Stimulated activated naive B cell treated with anti-CD40 and anti-IgM and Interleukin-4, amounts not matched to agents 10 μg/mL and 1 μg/mL and 100 μg/mL, for 72 hours (primary cell): Measurements from ENCODE around the gene DCUN1D4.
"Not testable (repeated sequence)": the region's sequence is repeated elsewhere in the genome, so short reads cannot be mapped to it uniquely, and the experiment has no call there.

Experiments
- ATAC-seq, 2 donors: fragments of 150-1000 bp; cut with Tn5 transposase; replicated peaks; 2 replicates each; pipeline ENCODE4 v1.10.0; 2021; ENCODE audit warnings: moderate library complexity in 1 of 2
- DNase-seq: peaks from one replicate; pipeline ENCODE4 v3.0.0; 2021
- H3K27ac Mint-ChIP-seq: one replicate; pipeline ENCODE4 v1.8.0; 2022; ENCODE audit warnings: mild to moderate bottlenecking, mixed read lengths
- H3K27me3 Mint-ChIP-seq, 2 donors: one replicate each; pipeline ENCODE4 v1.8.0; 2022; ENCODE audit warnings: mixed read lengths in 2 of 2
- H3K36me3 Mint-ChIP-seq, 2 donors: one replicate each; pipeline ENCODE4 v1.8.0; 2022; ENCODE audit warnings: mixed read lengths in 2 of 2, mild to moderate bottlenecking in 1 of 2
- H3K4me1 Mint-ChIP-seq, 2 donors: one replicate each; pipeline ENCODE4 v1.8.0; 2022; ENCODE audit warnings: mixed read lengths in 2 of 2, mild to moderate bottlenecking in 1 of 2
- H3K4me3 Mint-ChIP-seq, 2 donors: one replicate each; pipeline ENCODE4 v1.8.0; 2022; ENCODE audit warnings: mild to moderate bottlenecking in 2 of 2, mixed read lengths in 2 of 2, moderate library complexity in 1 of 2
- H3K9me3 Mint-ChIP-seq, 2 donors: one replicate each; pipeline ENCODE4 v1.8.0; 2022; ENCODE audit warnings: mixed read lengths in 2 of 2, mild to moderate bottlenecking in 1 of 2

Gene DCUN1D4

DNA sequence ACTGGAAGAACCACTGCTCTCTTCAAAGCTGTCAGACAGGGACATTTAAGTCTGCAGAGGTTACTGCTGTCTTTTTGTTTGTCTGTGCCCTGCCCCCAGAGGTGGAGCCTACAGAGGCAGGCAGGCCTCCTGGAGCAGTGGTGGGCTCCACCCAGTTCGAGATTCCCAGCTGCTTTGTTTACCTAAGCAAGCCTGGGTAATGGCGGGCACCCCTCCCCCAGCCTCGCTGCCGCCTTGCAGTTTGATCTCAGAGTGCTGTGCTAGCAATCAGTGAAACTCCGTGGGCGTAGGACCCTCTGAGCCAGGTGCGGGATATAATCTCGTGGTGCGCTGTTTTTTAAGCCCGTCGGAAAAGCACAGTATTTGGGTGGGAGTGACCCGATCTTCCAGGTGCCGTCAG, 97.5 kb downstream of the DCUN1D4 start:
- not testable (repeated sequence) for H3K27ac Mint-ChIP-seq, H3K4me1 Mint-ChIP-seq, H3K4me3 Mint-ChIP-seq, H3K36me3 Mint-ChIP-seq, DNase-seq, H3K27me3 Mint-ChIP-seq, ATAC-seq, H3K9me3 Mint-ChIP-seq

DNA sequence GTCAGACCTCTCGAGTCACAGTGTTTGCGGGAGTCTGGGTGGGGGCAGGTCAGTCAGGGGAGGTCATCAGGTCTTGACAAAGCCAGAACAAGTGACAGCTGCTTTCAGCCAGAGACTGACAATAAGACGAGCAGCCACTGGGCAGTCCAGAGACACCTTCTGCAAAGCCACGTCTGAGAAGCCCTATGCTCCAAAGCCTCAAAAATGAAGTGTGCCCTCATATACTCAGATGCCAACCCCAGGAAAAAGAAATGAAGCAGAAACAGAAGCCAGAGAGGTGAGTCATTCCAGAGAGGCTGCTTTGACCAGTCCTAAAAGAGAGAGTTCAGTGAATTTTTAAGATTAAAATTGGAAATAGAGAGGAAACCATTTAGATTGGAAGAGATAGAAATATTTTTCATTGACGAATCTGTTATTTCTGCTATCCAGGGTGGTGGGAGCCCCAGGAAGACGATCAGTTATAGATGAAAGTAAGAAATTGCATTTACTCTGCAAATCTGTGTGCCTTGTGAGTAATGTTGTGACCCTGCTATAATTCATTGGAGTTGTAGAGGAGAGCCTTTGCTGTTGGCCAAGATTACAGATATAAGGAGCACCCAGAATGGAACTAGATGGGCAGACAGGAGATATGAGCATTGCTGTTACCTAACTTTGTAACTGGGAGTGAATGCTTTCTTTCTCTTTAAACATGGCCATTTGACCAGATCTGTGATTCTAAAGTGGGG, 99.3 kb downstream of the DCUN1D4 start:
- H3K36me3 Mint-ChIP-seq, result no peaks in the 10 kb centered on the region
- no peaks in the 10 kb centered on the region for H3K4me1 Mint-ChIP-seq
- DNase-seq (no peak), ATAC-seq (no peak)
- H3K27ac Mint-ChIP-seq, result no peak overlapping the region
- H3K27me3 Mint-ChIP-seq, result no peaks in the 10 kb centered on the region
- peaks cover 5 to 7% of the 10 kb centered on the region in 2 donors for H3K9me3 Mint-ChIP-seq
- H3K4me3 Mint-ChIP-seq, result no peak overlapping the region

DNA sequence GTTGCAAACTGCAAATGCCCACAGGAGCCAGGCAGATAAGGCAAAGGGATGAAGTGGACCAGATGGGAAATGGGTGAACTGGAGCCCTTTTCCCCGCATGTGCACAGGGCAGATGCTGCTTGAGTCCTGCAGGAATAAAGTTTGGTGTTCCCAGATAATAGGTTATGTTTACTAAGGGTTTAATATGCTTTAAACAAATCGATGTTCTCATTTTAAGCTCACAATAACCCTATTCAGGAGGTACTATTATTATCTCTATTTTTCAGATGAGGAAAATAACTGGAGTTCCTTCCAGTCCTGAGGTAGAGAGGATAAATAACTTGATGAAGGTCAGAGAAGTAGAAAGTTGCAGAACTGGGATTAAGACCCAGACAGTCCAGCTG, 99.9 kb downstream of the DCUN1D4 start:
- Mint-ChIP-seq H3K4me1 (no peaks in the 10 kb centered on the region), H3K27me3 (no peaks in the 10 kb centered on the region), H3K4me3 (no peak overlapping the region), H3K9me3 (peaks cover 5 to 7% of the 10 kb centered on the region in 2 donors), H3K36me3 (no peaks in the 10 kb centered on the region), H3K27ac (no peak overlapping the region)
- ATAC-seq, result no peak
- no peak for DNase-seq

DNA sequence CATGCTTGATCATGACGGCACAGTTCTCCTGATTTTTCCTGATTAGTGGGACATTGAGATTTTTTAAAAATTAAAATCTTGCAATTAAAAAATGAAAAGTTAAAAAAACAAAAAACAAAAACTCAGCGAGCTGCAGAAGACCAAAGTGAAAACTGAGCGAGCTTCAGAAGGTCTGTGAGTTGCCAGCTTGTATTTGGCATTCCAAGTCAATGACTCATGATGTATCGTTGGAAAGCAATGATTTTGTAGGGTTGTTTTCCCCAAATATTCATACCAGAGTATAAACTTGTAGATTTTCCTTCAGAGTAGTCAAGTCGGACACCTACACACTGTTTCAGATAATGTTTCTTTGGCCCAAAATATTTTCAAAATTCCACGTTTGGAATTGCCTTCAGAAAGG, 100.3 kb downstream of the DCUN1D4 start:
- Mint-ChIP-seq H3K9me3 (peaks cover 5 to 6% of the 10 kb centered on the region in 2 donors), H3K36me3 (no peaks in the 10 kb centered on the region), H3K27me3 (no peaks in the 10 kb centered on the region), H3K4me3 (no peak overlapping the region), H3K4me1 (no peaks in the 10 kb centered on the region), H3K27ac (no peak overlapping the region)
- ATAC-seq (no peak), DNase-seq (no peak)

DNA sequence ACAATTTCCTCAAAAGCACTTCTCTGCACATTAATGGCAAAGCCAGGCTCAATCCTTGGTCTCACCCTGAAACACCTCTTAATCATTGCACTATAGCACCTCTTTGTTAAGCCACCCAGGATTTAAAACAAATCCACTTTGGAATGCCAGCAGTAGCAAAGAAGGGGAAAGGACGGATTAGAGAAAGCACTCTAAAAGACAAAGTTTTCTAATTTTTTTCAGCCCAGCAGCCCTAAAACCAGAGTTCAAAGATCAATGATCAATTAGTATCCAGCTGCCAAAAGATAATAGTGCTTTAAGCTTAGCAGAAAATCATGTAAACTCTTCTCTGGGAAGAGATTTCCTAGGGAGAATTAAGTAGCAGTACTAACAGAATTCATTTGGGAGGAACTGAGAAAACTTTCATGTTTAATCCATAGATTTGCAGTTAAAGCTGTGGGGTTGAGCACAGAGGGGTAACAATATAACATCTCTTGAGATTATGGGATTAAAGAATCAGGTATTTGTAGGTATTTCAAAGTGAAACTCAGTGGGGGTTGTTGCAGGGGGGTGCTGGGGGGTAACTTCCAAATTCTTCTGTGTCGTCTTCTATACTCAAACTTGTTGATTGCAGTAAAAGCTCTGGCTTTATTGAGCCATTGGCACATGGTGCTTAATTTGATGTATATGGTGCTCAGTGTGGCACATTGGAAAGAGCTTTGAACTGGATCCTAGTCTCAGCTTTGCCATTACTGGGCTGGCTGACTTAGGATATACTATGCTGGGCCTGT, 115.4 kb downstream of the DCUN1D4 start:
- DNase-seq (no peak), ATAC-seq (no peak)
- Mint-ChIP-seq H3K4me3 (no peak overlapping the region), H3K27ac (no peak overlapping the region), H3K4me1 (no peaks in the 10 kb centered on the region), H3K9me3 (peaks cover 4 to 5% of the 10 kb centered on the region in 2 donors), H3K27me3 (peaks cover 0 to 12% of the 10 kb centered on the region in 2 donors), H3K36me3 (no peaks in the 10 kb centered on the region)

DNA sequence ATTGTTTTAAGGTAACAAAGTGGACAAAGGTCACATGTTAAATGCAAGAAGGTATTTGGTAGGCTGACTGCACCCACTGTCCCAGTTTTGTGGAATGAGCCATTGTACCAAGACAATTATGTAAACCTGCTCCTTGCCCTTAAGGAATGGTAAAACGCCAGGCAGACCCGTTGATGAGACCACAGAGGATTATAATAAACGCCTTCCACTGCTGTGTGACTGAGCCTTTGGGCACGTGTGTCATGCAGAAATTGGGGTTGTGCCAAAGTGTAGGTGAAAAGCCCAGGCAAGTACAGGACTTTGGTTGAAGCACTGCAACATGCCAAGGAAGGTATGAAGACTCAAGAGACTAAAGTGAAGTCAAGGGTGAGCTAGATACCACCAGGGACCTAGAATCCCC, 117.5 kb downstream of the DCUN1D4 start:
- Mint-ChIP-seq H3K4me1 (no peaks in the 10 kb centered on the region), H3K36me3 (no peaks in the 10 kb centered on the region), H3K27ac (no peak overlapping the region), H3K4me3 (no peak overlapping the region), H3K27me3 (peaks cover 0 to 4% of the 10 kb centered on the region in 2 donors), H3K9me3 (peaks cover 4 to 5% of the 10 kb centered on the region in 2 donors)
- DNase-seq (no peak), ATAC-seq (no peak)

DNA sequence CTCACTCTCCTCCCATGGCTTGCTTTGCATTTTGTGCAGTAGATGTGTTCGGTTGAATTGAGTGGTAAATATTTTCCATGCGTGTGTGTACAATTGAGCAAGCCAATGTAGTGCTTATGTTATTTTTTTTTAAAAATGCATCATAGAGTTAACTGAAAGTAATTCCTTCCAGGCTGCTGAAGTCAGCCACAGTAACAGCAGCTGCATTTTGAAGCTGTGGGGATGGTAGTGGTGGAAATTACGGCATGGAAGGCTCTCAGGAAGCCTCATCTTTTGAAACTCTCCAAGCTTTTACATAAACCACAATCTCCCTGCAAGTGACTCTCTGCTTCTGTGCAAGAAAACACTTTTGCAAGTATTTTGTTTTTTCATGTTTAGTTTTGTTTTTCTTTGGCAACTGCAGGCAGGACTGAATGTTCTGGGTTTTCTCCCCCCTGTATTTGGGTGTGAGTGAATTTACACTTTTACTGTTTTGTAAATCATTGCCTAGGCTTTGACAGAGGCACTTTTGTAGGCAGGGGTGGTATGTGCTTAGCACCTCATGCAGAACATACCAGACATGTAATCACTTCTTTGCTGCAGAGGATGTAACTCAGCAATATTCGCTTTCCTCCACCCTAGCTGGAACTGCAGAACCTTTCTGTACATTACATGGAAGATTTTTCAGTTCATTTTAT, 121.0 kb downstream of the DCUN1D4 start:
- no peak for ATAC-seq
- no peaks in the 10 kb centered on the region for H3K4me1 Mint-ChIP-seq
- H3K27me3 Mint-ChIP-seq, result no peaks in the 10 kb centered on the region
- H3K4me3 Mint-ChIP-seq, result no peak overlapping the region
- DNase-seq, result no peak
- no peaks in the 10 kb centered on the region for H3K36me3 Mint-ChIP-seq
- no peak overlapping the region for H3K27ac Mint-ChIP-seq
- H3K9me3 Mint-ChIP-seq, result peaks cover 4 to 12% of the 10 kb centered on the region in 2 donors

DNA sequence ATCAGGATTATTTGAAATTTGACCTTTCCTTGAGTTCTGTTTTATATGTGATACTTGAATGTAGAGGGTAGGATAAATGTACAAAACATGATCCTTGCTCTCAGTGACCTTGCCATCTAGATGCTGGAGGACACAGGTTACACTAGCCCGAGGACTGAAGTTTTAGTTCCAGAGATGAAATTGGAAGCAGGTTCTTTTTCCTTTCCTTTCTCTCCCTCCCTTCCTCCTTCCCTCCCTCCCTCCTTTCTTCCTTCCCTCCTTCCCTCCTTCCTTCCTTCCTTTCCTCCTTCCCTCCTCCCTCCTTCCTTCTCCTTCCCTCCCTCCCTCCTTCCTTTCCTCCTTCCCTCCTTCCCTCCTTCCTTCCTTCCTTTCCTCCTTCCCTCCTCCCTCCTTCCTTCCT, 122.9 kb downstream of the DCUN1D4 start:
- no peaks in the 10 kb centered on the region for H3K27me3 Mint-ChIP-seq
- H3K27ac Mint-ChIP-seq, result no peak overlapping the region
- H3K36me3 Mint-ChIP-seq, result no peaks in the 10 kb centered on the region
- DNase-seq, result no peak
- no peak for ATAC-seq
- H3K4me3 Mint-ChIP-seq, result no peak overlapping the region
- no peaks in the 10 kb centered on the region for H3K4me1 Mint-ChIP-seq
- peaks cover 7 to 12% of the 10 kb centered on the region in 2 donors for H3K9me3 Mint-ChIP-seq
